Spleen (tissue), 7 donors: ENCODE measurements around the gene ABCA9.
"Not testable (repeated sequence)": the region's sequence is repeated elsewhere in the genome, so short reads cannot be mapped to it uniquely, and the experiment has no call there.

ENCODE experiments used
- CTCF ChIP-seq, 11 experiments: fragments of 200-600 bp in 7 of 11; fragments of 450-650 bp in 4 of 11; sonication (generic) in 4 of 11; IDR thresholded peaks in 8 of 11; conservative IDR thresholded peaks in 3 of 11; 1 replicate in 7 of 11; 2 replicates in 4 of 11; pipeline versions ENCODE4 v1.4.0 to v1.8.0; 2016 to 2021; ENCODE audit warnings: antibody characterized with exemption in 11 of 11, inconsistent platforms in 4 of 11, mild to moderate bottlenecking in 1 of 11
- POLR2A ChIP-seq, 3 donors: fragments of 450-650 bp; IDR thresholded peaks; one replicate each; pipeline ENCODE4 v1.5.1; 2017; ENCODE audit warnings: antibody characterized with exemption in 3 of 3, mild to moderate bottlenecking in 1 of 3
- POLR2AphosphoS5 ChIP-seq, 3 donors: sonication (generic); formaldehyde crosslinking; IDR thresholded peaks; one replicate each; pipeline ENCODE4 v1.5.1; 2017; ENCODE audit warnings: antibody characterized with exemption in 3 of 3
- donor health status: DM: no; HTN: no; CAD: no; lungs with moderate emphysema.
- donor health status: DM: no; HTN: no; CAD: no.
- donor health status: DM: no; HTN: no; CAD: no.

GRCh38 chr17:69004759-69005158 lies 56.0 kb downstream of the ABCA9 start:
- not testable (repeated sequence) for TF ChIP-seq CTCF (IDR thresholded peaks at IDR 0.05 in 8 of 11, conservative IDR thresholded peaks at IDR 0.05 in 3 of 11); POLR2AphosphoS5 (IDR thresholded peaks at IDR 0.05); POLR2A (IDR thresholded peaks at IDR 0.05)
